NT2/D1 (cell line): ENCODE results near the gene ZSCAN5A.
"Not testable (repeated sequence)": the region's sequence is repeated elsewhere in the genome, so short reads cannot be mapped to it uniquely, and the experiment has no call there.

Experiments
- DNase-seq: peaks from one replicate; pipeline ENCODE4 v3.0.0-alpha.2; 2011; ENCODE audit warnings: low read depth, low spot score
- H3K27me3 ChIP-seq: 2 replicates; pipeline ENCODE4 v1.6.0; 2011; ENCODE audit warnings: mild to moderate bottlenecking; ENCODE audit not compliant: insufficient read length, insufficient read depth
- H3K36me3 ChIP-seq: 2 replicates; pipeline ENCODE4 v1.6.1; 2011; ENCODE audit warnings: mild to moderate bottlenecking, low read length, mixed read lengths; ENCODE audit not compliant: insufficient read depth, insufficient read length
- H3K4me1 ChIP-seq: 2 replicates; pipeline ENCODE4 v1.5.1; 2011; ENCODE audit not compliant: insufficient read depth, insufficient read length
- H3K4me3 ChIP-seq: 2 replicates; pipeline ENCODE4 v1.5.1; 2011; ENCODE audit warnings: low read depth; ENCODE audit not compliant: insufficient read length
- H3K9ac ChIP-seq: 2 replicates; pipeline ENCODE4 v1.6.0; 2011; ENCODE audit warnings: low read depth; ENCODE audit not compliant: insufficient read length
- H3K9me3 ChIP-seq: 2 replicates; pipeline ENCODE4 v1.5.1; 2011; ENCODE audit warnings: mild to moderate bottlenecking, low read length; ENCODE audit not compliant: insufficient read depth
- SUZ12 ChIP-seq: IDR thresholded peaks from 2 replicates; pipeline ENCODE4 v1.6.1; 2011; ENCODE audit not compliant: insufficient read length, insufficient read depth; ENCODE audit errors: extremely low read depth
- YY1 ChIP-seq: IDR thresholded peaks from 2 replicates; pipeline ENCODE4 v1.6.1; 2011; ENCODE audit not compliant: insufficient read length, insufficient read depth
- ZNF274 ChIP-seq: IDR thresholded peaks from 2 replicates; pipeline ENCODE4 v1.6.1; 2011; ENCODE audit warnings: mild to moderate bottlenecking, low read depth, low read length

ZSCAN5A gene

GRCh38 chr19:56193981-56194640, 120.5 kb downstream of the ZSCAN5A start:
- no peaks in the 10 kb centered on the region for H3K36me3 ChIP-seq
- no peak overlapping the region for H3K4me3 ChIP-seq
- H3K27me3 ChIP-seq = no peaks in the 10 kb centered on the region
- TF ChIP-seq YY1 (no peak), SUZ12 (no peak), ZNF274 (no peak)
- H3K9me3 ChIP-seq = no peaks in the 10 kb centered on the region
- no peak overlapping the region for H3K9ac ChIP-seq
- no peak for DNase-seq
- no peaks in the 10 kb centered on the region for H3K4me1 ChIP-seq

- no peak for DNase-seq
- TF ChIP-seq ZNF274 (no peak), SUZ12 (no peak), YY1 (no peak)
- H3K4me1 ChIP-seq = no peaks in the 10 kb centered on the region
- H3K9ac ChIP-seq = no peak overlapping the region
- no peak overlapping the region for H3K4me3 ChIP-seq
- no peaks in the 10 kb centered on the region for H3K36me3 ChIP-seq
- H3K27me3 ChIP-seq = no peaks in the 10 kb centered on the region
- no peaks in the 10 kb centered on the region for H3K9me3 ChIP-seq
Measured at GRCh38 chr19:56191711-56192110, 122.9 kb downstream of the ZSCAN5A start.

- DNase-seq = no peak
- H3K36me3 ChIP-seq = no peaks in the 10 kb centered on the region
- H3K4me3 ChIP-seq = no peak overlapping the region
- H3K9me3 ChIP-seq = no peaks in the 10 kb centered on the region
- H3K9ac ChIP-seq = no peak overlapping the region
- TF ChIP-seq SUZ12 (no peak), ZNF274 (no peak), YY1 (no peak)
- no peaks in the 10 kb centered on the region for H3K27me3 ChIP-seq
- H3K4me1 ChIP-seq = no peaks in the 10 kb centered on the region
Measured at GRCh38 chr19:56191115-56191514, 123.5 kb downstream of the ZSCAN5A start.

GRCh38 chr19:56189785-56190184, 124.9 kb downstream of the ZSCAN5A start:
- DNase-seq = no peak
- Histone ChIP-seq H3K4me1 (no peaks in the 10 kb centered on the region), H3K9me3 (no peaks in the 10 kb centered on the region), H3K27me3 (no peaks in the 10 kb centered on the region), H3K36me3 (no peaks in the 10 kb centered on the region), H3K9ac (no peak overlapping the region), H3K4me3 (no peak overlapping the region)
- no peak for TF ChIP-seq ZNF274
- TF ChIP-seq YY1 = no peak

GRCh38 chr19:56177564-56178243, 136.9 kb downstream of the ZSCAN5A start:
- H3K9ac ChIP-seq = no peak overlapping the region
- H3K36me3 ChIP-seq = no peaks in the 10 kb centered on the region
- no peaks in the 10 kb centered on the region for H3K9me3 ChIP-seq
- peaks cover 4% of the 10 kb centered on the region for H3K4me1 ChIP-seq
- TF ChIP-seq YY1 = no peak
- no peak for DNase-seq
- H3K27me3 ChIP-seq = peaks cover 7% of the 10 kb centered on the region
- no peak overlapping the region for H3K4me3 ChIP-seq

- Histone ChIP-seq H3K36me3 (no peaks in the 10 kb centered on the region), H3K4me1 (peaks cover 4% of the 10 kb centered on the region), H3K9ac (no peak overlapping the region), H3K4me3 (no peak overlapping the region), H3K27me3 (peaks cover 7% of the 10 kb centered on the region), H3K9me3 (no peaks in the 10 kb centered on the region)
- TF ChIP-seq YY1 (no peak), SUZ12 (no peak), ZNF274 (no peak)
- no peak for DNase-seq
Measured at GRCh38 chr19:56176881-56177280, 137.8 kb downstream of the ZSCAN5A start.

GRCh38 chr19:56176310-56176709, 138.3 kb downstream of the ZSCAN5A start:
- H3K4me1 ChIP-seq, H3K27me3 ChIP-seq, H3K9me3 ChIP-seq, H3K36me3 ChIP-seq, DNase-seq, H3K9ac ChIP-seq, H3K4me3 ChIP-seq: not testable (repeated sequence)

- not testable (repeated sequence) for H3K9me3 ChIP-seq, H3K4me3 ChIP-seq, DNase-seq, H3K27me3 ChIP-seq, H3K4me1 ChIP-seq, H3K9ac ChIP-seq, H3K36me3 ChIP-seq
Measured at GRCh38 chr19:56175861-56176307, 138.8 kb downstream of the ZSCAN5A start, which contains the start of gene GALP. Gene GALP, plus strand, starts transcription at chr19:56176008. Its CDS starts 1,101 bp downstream, at chr19:56177109.
